ENCODE results near the gene SPDYE16.
"Not testable (repeated sequence)": the region's sequence is repeated elsewhere in the genome, so short reads cannot be mapped to it uniquely, and the experiment has no call there.

Gene SPDYE16

GRCh38 chr7:76549025-76549854, 6.1 kb upstream of the SPDYE16 start:
- DNase-seq (ENCODE audit: low spot score) = peak; percentile 85

- DNase-seq (ENCODE audit: low spot score) = not testable (repeated sequence)
Measured at GRCh38 chr7:76531643-76532042, 11.5 kb downstream of the SPDYE16 start.

- DNase-seq (ENCODE audit: low spot score) = not testable (repeated sequence)
Measured at GRCh38 chr7:76526183-76526582, 16.9 kb downstream of the SPDYE16 start.

GRCh38 chr7:76516932-76517331, 26.2 kb downstream of the SPDYE16 start:
- not testable (repeated sequence) for DNase-seq (ENCODE audit: low spot score)

- peak; percentile 84 for DNase-seq (ENCODE audit: low spot score)
Measured at GRCh38 chr7:76515999-76516443, 27.1 kb downstream of the SPDYE16 start.

- peak; percentile 13 for DNase-seq (ENCODE audit: low spot score)
Measured at GRCh38 chr7:76514926-76515771, 27.9 kb downstream of the SPDYE16 start.

- DNase-seq (ENCODE audit: low spot score) = no peak
Measured at GRCh38 chr7:76513817-76514799, 29.0 kb downstream of the SPDYE16 start.

- peak; percentile 27 for DNase-seq (ENCODE audit: low spot score)
Measured at GRCh38 chr7:76512941-76513816, 29.9 kb downstream of the SPDYE16 start.

GRCh38 chr7:76511911-76512885, 30.9 kb downstream of the SPDYE16 start:
- not testable (repeated sequence) for DNase-seq (ENCODE audit: low spot score)

GRCh38 chr7:76511200-76511910, 31.7 kb downstream of the SPDYE16 start:
- DNase-seq (ENCODE audit: low spot score) = not testable (repeated sequence)

- DNase-seq (ENCODE audit: low spot score) = peak; percentile 32
Measured at GRCh38 chr7:76509931-76510877, 32.9 kb downstream of the SPDYE16 start, which contains the start of gene UPK3B. TSS of gene UPK3B (plus strand) at chr7:76510552. CDS start at chr7:76510653, 101 bp downstream.

GRCh38 chr7:76507723-76508406, 35.2 kb downstream of the SPDYE16 start:
- DNase-seq (ENCODE audit: low spot score) = peak; percentile 14

GRCh38 chr7:76506643-76507042, 36.5 kb downstream of the SPDYE16 start:
- not testable (repeated sequence) for DNase-seq (ENCODE audit: low spot score)

- DNase-seq (ENCODE audit: low spot score) = no peak
Measured at GRCh38 chr7:76506081-76506440, 37.0 kb downstream of the SPDYE16 start.

GRCh38 chr7:76505168-76506080, 37.7 kb downstream of the SPDYE16 start:
- DNase-seq (ENCODE audit: low spot score) = no peak
